DMS79 (cell line): ENCODE measurements around the gene TRIM38.
"Not testable (repeated sequence)": the region's sequence is repeated elsewhere in the genome, so short reads cannot be mapped to it uniquely, and the experiment has no call there.

Source experiments
- DNase-seq: peaks from one replicate; lab custom pipeline; 2025; lab: John Stamatoyannopoulos, UW

The TRIM38 gene

DNA sequence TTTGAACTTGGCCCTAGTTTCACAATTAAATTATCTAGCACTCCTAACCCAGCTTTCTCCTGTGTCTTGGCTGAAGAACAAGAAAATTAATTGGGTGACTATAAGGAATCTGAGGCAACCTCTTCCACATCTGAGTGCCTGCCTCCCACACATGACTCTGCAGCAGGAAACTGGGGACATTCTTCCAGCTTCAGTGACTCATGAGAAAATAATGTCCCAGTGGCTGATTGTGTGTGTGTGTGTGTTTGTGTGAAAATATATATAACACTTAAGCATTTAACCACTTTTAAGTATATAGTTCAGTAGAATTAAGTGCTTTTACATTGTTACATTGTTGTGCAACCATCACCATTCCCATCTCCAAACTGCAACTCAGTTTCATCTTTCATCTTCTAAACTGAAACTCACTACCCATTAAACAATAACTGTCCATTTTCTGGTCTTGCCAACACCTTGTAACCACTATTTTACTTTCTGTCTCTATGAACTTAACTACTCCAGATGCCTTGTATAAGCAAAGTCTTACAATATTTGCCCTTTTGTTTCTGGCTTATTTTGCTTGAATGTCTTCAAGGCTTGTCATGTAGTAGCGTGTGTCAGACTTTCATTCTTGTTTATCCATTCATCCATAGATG lies 8.7 kb downstream of the TRIM38 start:
- DNase-seq = no peak

DNA sequence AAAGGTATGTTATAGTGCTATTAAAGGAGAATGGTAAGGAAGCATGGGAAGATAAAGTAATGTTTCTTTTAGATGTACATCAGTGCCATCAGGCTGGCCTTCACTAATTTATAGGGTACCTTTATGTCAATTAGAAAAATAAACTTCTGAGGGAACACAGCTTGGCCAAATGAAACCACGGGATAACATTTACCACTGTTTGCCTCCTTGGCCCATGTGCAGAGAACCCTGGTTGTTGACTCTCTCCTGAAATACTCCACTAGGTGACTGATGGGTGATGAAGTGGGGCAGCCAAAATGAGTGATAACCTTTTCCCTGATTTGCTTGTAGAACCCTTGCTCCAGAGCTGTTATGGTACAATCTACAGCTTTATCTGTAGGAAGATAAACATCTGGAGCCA lies 9.5 kb downstream of the TRIM38 start:
- no peak for DNase-seq

DNA sequence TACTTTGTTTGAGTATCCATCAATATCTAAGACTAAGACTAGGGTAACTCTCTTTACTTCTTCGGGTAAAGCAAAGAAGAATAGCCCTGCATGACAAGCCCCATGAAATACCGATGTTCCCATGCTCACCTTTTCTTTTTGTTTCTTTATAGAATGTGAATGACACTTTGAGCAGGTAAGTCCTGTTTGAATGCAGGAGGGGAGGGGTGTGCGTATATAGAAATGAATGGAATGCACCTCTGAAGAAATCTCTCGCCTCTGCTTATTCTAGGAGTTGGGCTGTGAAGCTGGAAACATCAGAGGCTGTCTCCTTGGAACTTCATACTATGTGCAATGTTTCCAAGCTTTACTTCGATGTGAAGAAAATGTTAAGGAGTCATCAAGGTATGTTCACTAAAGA lies 10.3 kb downstream of the TRIM38 start:
- no peak for DNase-seq

DNA sequence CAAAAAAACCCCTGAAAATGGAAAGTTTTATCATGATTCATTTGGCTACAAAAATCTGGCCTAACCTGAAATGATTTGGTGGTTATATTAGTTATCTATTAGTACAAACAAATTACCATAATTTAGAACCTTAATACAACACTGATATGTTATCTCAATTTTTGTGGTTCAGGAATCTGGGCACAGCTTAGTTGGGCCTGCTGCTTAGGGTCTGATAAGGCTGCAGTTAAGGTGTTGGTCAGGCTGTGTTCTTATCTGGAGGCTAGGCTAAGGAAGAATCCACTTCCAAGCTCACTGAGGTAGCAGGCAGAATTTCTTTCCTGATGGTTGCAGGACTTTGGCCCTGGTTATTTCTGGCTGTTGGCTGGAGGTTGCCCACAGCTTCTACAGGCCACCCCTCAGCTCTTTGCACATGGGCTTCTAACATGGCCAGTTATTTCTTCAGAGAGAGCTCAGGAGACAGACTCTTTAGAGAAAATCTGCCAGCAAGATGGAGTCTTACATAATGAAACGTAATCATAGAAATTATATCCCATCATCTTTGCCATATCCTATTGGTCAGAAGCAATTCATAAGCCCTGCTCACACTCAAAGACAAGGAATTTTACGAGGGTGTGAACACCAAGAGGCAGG lies 11.4 kb downstream of the TRIM38 start:
- no peak for DNase-seq

DNA sequence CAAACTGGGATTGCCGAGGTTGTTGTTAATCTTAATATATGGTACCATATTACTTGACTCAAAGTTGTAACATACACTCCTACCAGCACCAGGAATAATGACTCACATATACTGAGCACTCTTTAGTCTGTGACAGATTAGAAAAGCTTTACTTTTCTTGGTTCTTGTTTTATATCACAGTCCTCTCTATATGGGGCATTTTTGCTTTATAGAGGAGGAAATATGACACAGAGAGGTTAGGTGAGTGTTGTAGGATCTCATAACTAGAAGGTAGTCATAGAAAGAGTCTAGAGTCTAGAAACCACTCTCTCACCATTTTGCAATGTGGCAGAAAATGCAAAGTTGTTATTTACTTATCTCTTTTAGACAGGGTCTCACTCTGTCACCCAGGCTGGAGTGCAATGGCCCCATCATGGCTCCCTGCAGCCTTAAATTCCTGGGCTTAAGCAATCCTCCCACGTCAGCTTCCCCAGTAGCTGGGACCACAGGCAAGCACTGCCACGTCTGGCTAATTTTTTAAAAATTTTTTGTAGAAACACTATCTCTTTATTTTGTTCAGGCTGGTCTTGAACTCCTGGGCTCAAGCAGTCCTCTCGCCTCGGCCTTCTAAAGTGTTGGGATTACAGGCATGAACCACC lies 13.4 kb downstream of the TRIM38 start:
- DNase-seq = no peak

DNA sequence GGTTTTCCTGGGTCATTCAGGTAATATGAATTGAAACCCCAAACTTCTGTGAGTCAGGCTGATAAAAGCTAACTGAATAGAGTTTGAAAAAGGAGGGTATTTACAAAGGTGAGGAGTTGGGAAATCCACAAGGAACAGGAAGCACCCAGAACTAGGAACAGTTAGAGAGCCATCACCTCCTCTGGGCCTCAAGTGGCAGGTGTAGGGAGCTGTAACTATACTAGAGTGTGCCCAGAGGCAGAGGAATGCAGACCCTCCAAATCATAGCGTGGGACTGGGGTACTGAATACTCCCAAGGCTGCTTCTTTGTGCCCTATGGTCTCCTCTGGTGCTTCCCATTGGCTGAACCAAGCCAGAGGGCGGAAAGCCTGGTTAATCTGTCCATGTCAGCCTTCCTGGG lies 18.3 kb downstream of the TRIM38 start:
- no peak for DNase-seq

DNA sequence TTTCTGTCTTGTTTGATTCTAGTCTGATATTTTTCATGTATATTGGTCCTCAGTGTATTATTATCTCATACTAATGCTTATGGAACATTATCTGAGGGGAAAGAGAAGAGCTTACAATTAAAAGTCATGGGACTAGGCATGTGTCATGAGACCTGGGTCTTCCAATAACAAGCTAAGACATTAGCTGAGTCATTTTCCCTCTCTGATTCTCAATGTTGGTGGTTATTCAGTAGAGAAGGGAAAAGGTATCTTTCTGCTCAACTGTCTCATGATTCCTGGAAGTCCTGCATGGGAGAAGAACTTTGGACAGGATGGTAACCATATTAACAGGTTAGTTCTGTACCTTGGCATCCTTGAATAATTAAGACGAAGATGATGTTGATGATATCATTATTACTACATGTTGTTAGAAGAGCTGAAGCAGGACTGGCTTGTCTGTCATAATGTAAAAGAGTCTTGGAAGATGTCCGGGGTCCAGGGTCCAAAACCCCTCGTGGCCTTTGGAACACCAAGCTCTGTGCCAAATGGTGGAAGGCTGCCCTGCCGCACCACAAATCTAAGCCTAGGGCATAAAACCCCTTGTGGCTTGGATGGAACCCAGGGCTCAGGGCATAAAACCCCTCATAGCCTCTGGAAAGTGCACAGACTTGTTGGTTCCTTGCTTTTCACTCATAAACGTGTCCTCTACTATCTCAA lies 19.1 kb downstream of the TRIM38 start:
- no peak for DNase-seq

DNA sequence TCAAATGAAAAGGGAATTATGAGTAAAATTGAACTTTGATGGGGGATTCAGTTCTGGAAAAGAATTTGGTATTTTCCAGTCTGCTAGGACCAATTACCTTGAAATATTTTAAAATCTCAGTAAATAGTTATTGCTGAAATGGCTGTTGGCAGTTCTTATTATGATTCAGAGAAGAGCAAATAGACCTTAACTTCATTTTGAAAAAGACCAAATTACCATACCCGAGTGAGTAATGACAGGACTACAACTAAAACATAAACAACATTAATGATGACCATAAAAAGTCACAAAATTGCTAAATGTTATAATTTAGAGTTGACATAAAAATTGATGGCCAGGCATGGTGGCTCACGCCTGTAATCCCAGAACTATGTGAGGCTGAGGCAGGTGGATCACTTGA lies 21.7 kb downstream of the TRIM38 start:
- DNase-seq = no peak

DNA sequence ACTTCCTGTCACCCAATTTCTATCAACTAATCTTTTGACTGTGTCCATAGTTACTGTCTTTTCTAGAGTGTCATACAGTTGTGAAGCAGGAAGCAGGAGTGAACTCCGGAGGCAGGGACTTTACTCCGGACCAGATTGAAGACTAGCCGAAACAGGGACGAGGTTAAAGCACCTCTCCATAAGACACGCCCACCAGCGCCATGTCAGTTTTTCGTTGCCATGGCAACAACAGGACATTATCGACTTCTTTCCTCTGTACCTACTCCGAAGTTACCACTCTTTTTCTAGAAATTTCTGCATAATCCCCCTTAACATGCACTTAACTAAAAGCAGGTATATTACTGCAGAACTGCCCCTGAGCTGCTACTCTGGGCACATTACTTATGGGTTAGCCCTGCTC lies 25.2 kb downstream of the TRIM38 start:
- DNase-seq = no peak

DNA sequence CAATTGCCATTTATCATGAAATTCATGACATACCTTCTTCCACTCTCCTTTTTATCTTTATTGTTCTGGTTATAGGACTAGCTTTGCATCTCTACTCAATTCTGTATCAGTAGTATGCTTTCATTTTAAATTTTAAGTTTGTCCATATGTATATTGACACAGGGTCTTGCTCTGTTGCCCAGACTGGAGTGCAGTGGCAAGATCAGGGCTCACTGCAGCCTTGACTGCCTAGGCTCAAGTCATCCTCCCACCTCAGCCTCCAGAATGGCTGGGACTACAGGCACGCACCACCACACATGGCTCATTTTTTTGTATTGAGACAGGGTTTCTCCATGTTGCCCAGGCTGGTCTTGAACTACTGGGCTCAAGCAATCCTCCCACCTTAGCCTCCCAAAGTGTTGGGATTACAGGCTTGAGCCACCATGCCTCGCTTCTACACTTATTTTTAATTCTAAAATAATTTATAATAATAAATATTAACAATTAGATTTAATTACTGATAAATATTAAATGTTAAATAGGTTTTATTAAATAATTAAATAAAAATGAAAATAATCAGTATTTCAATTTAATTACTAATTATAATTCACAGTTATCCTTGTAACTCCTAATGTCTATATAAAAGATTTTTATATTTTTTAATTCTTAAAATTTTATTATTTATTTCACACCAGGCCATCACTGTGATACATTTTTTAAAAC lies 27.7 kb downstream of the TRIM38 start:
- DNase-seq = no peak

DNA sequence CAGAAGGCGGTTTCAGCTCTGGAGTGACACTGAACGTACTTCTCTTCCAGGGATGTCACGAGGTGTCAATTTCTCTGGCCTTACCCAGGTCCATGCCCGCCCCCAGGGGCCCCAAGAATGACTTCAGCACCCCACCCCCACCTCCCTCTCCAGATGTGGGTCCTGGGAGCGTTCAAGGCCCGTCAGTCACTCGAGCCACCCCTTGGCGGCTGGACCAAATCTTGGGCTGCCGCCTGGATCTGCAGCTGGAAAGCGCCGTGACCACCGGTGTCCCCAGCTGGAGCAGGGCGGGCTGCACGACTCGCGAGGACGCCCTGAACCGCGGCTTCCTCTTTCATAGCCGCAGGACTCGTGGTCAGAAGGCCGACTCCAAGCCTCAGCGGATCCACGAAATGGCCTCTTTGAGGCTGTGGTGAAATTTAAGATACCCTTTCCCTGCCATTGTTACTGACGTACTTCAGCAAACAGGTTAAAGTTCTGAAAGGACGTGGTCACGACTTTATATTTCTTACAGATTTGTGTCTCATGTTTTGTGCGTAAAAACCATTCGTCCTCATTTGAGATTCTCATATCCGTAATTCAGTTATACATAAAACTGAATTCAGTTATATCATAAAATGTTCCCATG lies 29.3 kb downstream of the TRIM38 start:
- peak; percentile 17 for DNase-seq

DNA sequence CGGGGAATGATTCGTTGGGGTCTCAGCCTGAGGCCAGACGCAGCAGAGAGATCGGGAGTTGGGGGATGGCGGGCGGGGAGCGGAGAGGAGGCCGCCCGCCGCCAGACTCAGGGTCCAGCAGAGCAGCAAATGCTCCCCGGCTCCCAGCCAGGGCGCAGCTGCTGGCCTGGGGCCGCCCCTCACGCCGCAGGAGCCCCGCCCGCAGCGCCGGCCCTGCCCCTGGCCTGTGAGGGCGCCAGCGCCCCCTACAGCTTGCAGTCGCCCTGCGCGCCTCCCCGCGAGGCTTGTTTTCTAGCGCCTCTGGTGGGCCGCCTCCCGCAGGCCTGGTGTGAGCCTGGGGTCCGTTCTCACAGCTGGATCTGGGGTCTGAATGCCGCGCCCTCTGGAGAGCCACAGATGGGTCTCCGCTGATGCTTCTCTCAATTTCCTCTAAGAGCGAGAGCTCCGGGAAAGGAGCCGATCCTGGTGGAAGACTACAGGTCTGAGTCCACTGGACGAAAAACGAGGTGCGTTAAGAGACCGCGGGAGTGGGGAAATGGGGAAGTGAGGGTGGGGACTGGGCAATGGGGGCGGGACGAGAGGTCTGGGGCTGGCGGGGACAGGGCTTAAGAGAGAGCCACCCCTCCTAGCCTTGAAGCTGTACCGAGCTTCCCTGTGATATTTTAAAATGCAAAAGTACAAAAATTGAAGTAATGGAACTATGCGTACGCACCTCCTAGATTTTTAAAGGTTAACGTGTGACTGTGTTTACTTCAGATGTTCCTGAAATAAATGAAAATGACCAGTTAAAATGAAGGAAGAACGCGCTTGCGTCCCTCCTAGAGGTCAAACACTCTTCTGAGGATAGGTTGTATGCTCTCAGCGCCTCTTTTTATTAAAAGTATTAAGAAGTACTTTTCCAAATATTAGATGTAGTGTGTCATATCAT lies 30.1 kb downstream of the TRIM38 start:
- peak; percentile 49 for DNase-seq

DNA sequence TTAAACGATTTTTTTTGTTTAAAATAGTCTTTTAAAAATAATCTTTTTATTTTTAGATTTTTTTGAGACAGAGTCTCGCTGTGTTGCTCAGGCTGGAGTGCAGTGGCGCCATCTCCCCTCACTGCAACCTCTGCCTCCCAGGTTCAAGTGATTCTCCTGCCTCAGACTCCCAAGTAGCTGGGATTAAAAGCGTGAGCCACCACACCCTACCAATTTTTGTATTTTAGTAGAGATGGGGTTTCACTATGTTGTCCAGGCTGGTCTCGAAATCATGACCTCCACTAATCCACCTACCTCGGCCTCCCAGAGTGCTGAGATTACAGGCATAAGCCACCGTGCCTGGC lies 30.7 kb downstream of the TRIM38 start:
- not testable (repeated sequence) for DNase-seq

DNA sequence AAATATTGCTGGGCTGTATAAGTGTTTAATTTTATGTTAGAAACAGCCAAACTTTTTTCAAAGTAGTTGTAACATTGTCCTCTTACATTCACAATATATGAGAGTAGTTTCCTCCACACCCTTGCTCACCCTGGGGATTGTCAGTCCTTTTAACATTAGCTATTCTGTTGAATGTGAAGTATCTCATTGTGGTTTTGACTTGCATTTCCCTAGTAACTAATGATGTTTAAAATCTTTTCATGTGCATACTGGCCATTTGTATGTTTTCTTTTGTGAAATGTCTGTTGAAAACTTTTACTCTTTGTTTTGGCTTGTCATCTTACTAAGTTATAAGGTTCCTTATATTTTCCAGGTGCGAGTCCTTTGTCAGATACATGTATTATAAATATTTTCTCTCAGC lies 32.9 kb downstream of the TRIM38 start:
- no peak for DNase-seq

DNA sequence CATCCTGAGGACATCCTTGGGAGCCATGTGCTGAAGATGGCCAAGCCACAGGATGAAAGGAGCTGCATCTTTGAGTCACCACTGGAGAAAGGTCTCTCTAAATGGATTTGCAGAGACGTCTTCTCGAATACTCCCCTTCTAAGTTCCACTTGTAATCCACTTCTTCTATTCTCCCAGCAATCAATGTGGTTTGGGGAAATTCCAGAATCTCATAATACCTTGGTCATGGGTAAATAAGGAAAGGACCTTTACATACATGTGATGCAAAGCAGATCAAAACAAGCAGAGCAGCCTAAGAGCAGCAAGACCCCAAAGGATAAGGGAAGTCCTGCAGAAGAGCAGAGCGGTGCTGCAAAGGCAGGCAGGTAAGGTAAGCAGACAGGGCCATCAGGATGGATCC lies 35.3 kb downstream of the TRIM38 start:
- no peak for DNase-seq

DNA sequence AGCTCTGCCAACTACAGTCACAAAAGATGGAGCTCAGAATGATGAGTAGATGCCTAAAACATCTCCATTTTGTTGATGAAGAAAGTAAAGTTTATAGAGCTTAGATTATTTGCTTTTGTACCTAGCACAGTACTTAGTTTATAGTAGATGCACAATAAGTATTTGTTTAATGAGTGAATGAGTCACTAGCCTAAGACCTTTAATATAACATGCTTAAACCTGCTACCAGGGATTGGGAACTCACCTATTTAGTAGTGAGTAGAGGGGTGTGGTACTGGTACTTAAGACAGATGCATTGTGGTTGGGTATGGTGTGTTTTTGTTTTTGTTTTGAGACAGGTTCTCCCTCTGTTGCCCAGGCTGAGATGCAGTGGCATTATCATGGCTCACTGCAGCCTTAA lies 35.8 kb downstream of the TRIM38 start:
- no peak for DNase-seq

DNA sequence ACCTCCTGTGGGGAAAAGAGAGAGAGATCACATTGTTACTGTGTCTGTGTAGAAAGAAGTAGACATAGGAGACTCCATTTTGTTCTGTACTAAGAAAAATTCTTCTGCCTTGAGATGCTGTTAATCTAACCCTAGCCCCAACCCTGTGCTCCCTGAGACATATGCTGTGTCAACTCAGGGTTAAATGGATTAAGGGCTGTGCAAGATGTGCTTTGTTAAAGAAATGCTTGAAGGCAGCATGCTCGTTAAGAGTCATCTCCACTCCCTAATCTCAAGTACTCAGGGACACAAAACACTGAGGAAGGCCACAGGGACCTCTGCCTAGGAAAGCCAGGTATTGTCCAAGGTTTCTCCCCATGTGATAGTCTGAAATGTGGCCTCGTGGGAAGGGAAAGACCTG lies 36.6 kb downstream of the TRIM38 start:
- not testable (repeated sequence) for DNase-seq

DNA sequence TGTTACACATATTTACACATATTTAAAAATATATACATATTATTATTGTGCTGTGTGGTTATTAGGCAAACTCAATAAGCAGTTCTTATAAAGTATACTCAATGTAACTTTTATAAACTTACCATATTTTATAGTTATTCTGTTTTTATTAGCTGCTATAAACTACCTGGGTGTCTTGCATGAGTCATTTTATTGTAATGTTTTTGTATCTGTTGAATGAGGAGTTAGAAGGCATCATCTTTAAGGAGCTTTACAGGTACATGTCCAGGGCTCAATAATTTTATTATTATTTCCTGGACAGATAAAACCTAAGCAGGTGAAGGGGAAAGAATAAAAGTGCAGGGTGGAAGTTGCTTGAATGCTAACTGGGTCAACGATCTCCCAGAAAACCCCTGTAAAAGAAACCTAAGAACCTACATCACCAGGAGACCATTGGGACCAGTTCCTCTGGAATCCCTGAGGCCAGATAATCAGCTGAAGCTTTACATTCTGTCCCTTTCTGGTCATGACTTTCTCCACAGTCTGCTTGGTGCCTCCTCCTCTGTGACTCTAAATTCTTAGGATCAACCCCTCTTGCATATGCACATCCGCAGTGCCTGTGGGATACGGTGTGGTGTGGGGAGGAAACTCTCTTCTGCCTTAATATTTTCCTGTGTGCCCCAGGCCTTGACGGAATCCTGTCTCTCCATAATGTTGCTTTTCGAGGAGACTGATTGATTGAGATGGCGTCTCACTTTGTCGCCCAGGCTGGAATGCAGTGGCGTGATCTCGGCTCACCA lies 38.0 kb downstream of the TRIM38 start:
- DNase-seq = no peak

DNA sequence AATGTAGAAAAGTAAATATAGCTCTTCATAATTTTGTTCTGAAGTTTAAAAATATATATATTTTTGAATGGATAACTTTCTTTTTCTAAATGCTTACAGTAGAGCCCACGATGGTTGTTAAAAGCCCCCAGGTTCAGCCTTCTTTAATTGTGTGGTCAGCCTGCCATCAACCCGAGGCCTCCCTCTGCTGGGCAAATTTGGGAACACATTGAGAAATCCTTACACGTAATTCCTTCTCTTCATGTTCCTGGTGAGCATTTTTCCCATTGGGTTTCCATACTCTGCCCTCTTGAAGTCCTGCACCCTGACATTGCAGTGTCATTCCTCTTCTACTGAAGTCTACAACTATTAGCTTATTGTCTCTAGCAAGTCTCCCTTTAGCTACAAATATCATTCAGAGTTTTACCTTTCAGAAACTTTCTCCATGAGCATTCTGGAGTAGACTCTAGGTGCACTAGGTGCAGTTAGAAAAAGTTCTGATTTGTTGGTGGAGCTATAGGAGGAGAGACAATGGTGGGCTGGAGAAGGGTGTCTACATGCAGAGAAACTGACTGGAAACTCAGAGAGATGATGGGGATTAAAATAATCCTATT lies 40.6 kb downstream of the TRIM38 start:
- DNase-seq = no peak
